Cardiac muscle cell (in vitro differentiated cells and primary cell): ENCODE results near the gene ADCY3. TPM values are rescaled to one million over a fixed set of nuclear protein-coding genes. Genes with fewer than 3 reads are reported as not detected.

ENCODE experiments used
- DNase-seq, 2 donors: peaks; one replicate each; pipeline versions ENCODE4 v3.0.0 to v3.0.0-alpha.2; 2010 to 2017; ENCODE audit warnings: low read depth in 1 of 2, low spot score in 1 of 2
- H3K27ac ChIP-seq: fragments of 200-600 bp; sonication (generic); 2 replicates; pipeline ENCODE4 v1.5.1; 2016
- H3K27me3 ChIP-seq: fragments of 200-600 bp; sonication (generic); 2 replicates; pipeline ENCODE4 v1.6.0; 2016; ENCODE audit warnings: control low read depth
- H3K36me3 ChIP-seq: fragments of 200-600 bp; sonication (generic); 2 replicates; pipeline ENCODE4 v1.5.1; 2016; ENCODE audit warnings: control low read depth
- H3K4me1 ChIP-seq: fragments of 200-600 bp; sonication (generic); 2 replicates; pipeline ENCODE4 v1.8.1; 2017; ENCODE audit warnings: low read depth, mild to moderate bottlenecking, mixed run types
- H3K4me3 ChIP-seq: fragments of 200-600 bp; sonication (generic); 2 replicates; pipeline ENCODE4 v1.5.1; 2016; ENCODE audit warnings: mild to moderate bottlenecking
- H3K9me3 ChIP-seq: fragments of 200-600 bp; sonication (generic); 2 replicates; pipeline ENCODE4 v1.5.1; 2017; ENCODE audit warnings: low read depth, mild to moderate bottlenecking, control low read depth
- CTCF ChIP-seq: IDR thresholded peaks from 2 replicates; pipeline ENCODE4 v1.5.1; 2012; ENCODE audit warnings: low read depth, mild to moderate bottlenecking, low read length
- polyA plus RNA-seq: library from polyadenylated mRNA; unstranded; fragments of >200 nt; fragmentation: Nextera tagmentation; extraction: Ambion mirVana; gene quantifications from 2 replicates; pipeline ENCODE4 v1.2.1, GENCODE V29; 2016
- total RNA-seq: library from RNA; depleted of rRNA; stranded (reverse); fragments of >200 nt; gene quantifications from 2 replicates; pipeline ENCODE4 v1.2.3, GENCODE V29; 2016

Gene ADCY3
- total and polyA plus RNA-seq, 2 experiments from 2014 or later = 2.3 to 9.2 TPM

DNA sequence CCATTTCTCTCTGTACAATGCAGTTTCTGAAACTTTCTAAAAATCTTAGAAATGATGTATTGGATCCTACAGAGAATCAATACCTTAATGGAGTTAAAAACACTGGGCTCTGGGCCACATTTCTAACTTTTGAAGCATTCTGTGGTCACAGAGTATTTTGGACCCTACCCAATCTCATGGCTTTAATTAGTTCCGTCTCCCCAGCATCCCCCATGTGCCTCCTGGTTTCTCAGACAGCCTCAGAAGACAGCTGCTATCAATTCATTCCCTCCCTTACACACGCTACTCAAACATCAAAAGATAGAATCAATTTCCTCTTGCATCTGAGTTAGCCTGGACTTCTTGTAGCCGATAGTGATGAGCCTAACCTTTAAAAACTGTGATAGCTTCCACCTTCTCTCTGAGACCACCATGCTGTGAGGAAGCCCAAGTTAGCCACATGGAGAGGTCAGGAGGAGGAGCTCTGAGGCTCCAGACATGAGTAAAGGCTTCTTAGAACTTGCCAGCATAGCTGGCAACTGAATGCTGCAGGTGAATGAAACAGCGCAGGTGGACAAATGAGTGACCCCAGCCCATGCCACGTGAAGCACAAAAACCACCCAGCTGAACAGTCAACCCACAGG, 10.4 kb downstream of the ADCY3 start:
- H3K27me3 ChIP-seq = no peaks in the 10 kb centered on the region
- H3K4me3 ChIP-seq = no peak overlapping the region
- H3K27ac ChIP-seq = no peak overlapping the region
- no peak for TF ChIP-seq CTCF
- no peaks in the 10 kb centered on the region for H3K9me3 ChIP-seq
- H3K36me3 ChIP-seq = no peaks in the 10 kb centered on the region
- peak in 1 of 2 donors; percentile 22 for DNase-seq
- H3K4me1 ChIP-seq = no peaks in the 10 kb centered on the region

DNA sequence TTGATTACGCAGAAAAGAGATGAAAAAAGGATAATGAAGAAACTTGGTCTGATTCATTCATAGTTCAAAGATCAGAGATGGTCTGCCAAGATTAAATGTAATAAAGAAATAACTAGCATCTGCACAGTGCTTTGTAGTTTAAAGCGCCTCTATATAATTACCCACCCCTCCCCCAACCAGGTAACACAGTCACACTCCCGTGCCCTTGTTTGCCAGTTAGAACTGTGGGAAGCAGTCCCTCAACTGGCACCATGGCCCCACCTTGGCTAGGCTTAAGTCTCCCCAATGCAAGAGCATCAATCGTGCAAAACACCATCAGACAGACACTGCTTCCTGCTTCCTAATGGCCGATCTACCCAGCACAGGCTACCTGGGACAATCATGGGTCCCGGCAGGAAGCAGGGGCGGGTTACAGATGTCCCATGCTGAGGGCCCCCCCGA, 11.6 kb downstream of the ADCY3 start:
- no peaks in the 10 kb centered on the region for H3K9me3 ChIP-seq
- H3K4me3 ChIP-seq = no peak overlapping the region
- no peak for DNase-seq

DNA sequence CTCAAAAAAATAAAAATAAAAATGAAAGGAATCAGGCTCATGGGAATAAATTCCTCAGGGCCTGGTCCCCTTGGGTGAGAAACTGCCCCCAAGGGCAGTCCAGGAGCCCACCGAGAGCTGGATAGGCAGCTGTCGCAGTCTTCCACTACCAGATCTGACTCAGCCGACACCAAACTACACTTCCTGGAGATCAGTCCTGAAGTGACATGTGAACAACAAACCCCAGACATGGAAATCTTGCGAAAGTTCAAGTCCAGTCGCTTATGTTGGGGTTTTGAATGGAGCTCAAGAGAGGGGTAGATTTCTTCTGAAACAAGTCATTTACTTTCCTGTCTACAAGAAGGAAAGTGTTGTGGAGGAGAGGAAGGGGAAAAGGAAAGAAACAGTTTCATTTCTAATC, 12.9 kb downstream of the ADCY3 start:
- H3K9me3 ChIP-seq = no peaks in the 10 kb centered on the region
- H3K4me1 ChIP-seq = no peaks in the 10 kb centered on the region
- H3K4me3 ChIP-seq = no peak overlapping the region
- peak in 1 of 2 donors; percentile 44 for DNase-seq
- no peak for TF ChIP-seq CTCF
- no peak overlapping the region for H3K27ac ChIP-seq
- H3K27me3 ChIP-seq = no peaks in the 10 kb centered on the region
- H3K36me3 ChIP-seq = no peaks in the 10 kb centered on the region

More for the DNA sequence above, 11.6 kb downstream of the ADCY3 start:
- TF ChIP-seq CTCF = no peak
- Histone ChIP-seq H3K27ac (no peak overlapping the region), H3K36me3 (no peaks in the 10 kb centered on the region), H3K27me3 (no peaks in the 10 kb centered on the region), H3K4me1 (no peaks in the 10 kb centered on the region)

- H3K27ac ChIP-seq = no peak overlapping the region
- TF ChIP-seq CTCF = no peak
Observed at GRCh38 chr2:24906466-24906865, 13.6 kb downstream of the ADCY3 start.

GRCh38 chr2:24903161-24904103, 16.6 kb downstream of the ADCY3 start:
- no peak for TF ChIP-seq CTCF
- H3K27me3 ChIP-seq = no peaks in the 10 kb centered on the region
- H3K36me3 ChIP-seq = no peaks in the 10 kb centered on the region
- no peaks in the 10 kb centered on the region for H3K9me3 ChIP-seq
- no peak overlapping the region for H3K27ac ChIP-seq
- no peaks in the 10 kb centered on the region for H3K4me1 ChIP-seq
- DNase-seq = no peak
- no peak overlapping the region for H3K4me3 ChIP-seq

More at GRCh38 chr2:24906466-24906865, 13.6 kb downstream of the ADCY3 start:
- Histone ChIP-seq H3K4me3 (no peak overlapping the region), H3K27me3 (no peaks in the 10 kb centered on the region), H3K9me3 (no peaks in the 10 kb centered on the region), H3K36me3 (no peaks in the 10 kb centered on the region), H3K4me1 (no peaks in the 10 kb centered on the region)
- DNase-seq = no peak
